Stimulated activated CD8-positive, alpha-beta memory T cell treated with anti-CD3 and anti-CD28 coated beads, Interleukin-12 subunit alpha, Interleukin-12 subunit beta, amount 100 ng/mL, for 1 hour (primary cell): ENCODE results near the gene DOC2B.

Experiments used
- DNase-seq: peaks from one replicate; pipeline ENCODE4 v3.0.0-alpha.2; 2020; ENCODE audit warnings: low read depth

Gene DOC2B

GRCh38 chr17:162689-163088, 18.8 kb downstream of the DOC2B start:
- no peak for DNase-seq

- DNase-seq = no peak
Observed at GRCh38 chr17:161481-161880, 20.0 kb downstream of the DOC2B start.

GRCh38 chr17:160336-160735, 21.1 kb downstream of the DOC2B start:
- DNase-seq = no peak

GRCh38 chr17:159609-160008, 21.8 kb downstream of the DOC2B start:
- no peak for DNase-seq

GRCh38 chr17:158379-158778, 23.1 kb downstream of the DOC2B start:
- DNase-seq = no peak

GRCh38 chr17:157901-158300, 23.5 kb downstream of the DOC2B start:
- DNase-seq = no peak

- DNase-seq = no peak
Observed at GRCh38 chr17:156946-157345, 24.5 kb downstream of the DOC2B start.

- no peak for DNase-seq
Observed at GRCh38 chr17:156094-156621, 25.3 kb downstream of the DOC2B start.

GRCh38 chr17:155576-155975, 25.9 kb downstream of the DOC2B start:
- DNase-seq = no peak

GRCh38 chr17:153851-154250, 27.6 kb downstream of the DOC2B start:
- no peak for DNase-seq

- no peak for DNase-seq
Observed at GRCh38 chr17:152860-153420, 28.5 kb downstream of the DOC2B start.

GRCh38 chr17:151886-152859, 29.3 kb downstream of the DOC2B start:
- DNase-seq = no peak

- DNase-seq = no peak
Observed at GRCh38 chr17:151004-151403, 30.4 kb downstream of the DOC2B start.

- DNase-seq = no peak
Observed at GRCh38 chr17:149897-150584, 31.4 kb downstream of the DOC2B start.

GRCh38 chr17:149231-149630, 32.2 kb downstream of the DOC2B start:
- no peak for DNase-seq

- no peak for DNase-seq
Observed at GRCh38 chr17:148757-149156, 32.7 kb downstream of the DOC2B start.

- DNase-seq = no peak
Observed at GRCh38 chr17:147796-148740, 33.4 kb downstream of the DOC2B start.

- DNase-seq = no peak
Observed at GRCh38 chr17:146983-147761, 34.3 kb downstream of the DOC2B start.

GRCh38 chr17:146546-146945, 34.9 kb downstream of the DOC2B start:
- no peak for DNase-seq

GRCh38 chr17:145671-146541, 35.5 kb downstream of the DOC2B start:
- no peak for DNase-seq
